NCI-H146 treated with DMSO at 0.1 percent for 48 hours (cell line): Measurements from ENCODE around the gene FGF2.
"Not testable (repeated sequence)": the region's sequence is repeated elsewhere in the genome, so short reads cannot be mapped to it uniquely, and the experiment has no call there.

Experiments
- DNase-seq: peaks from one replicate; lab custom pipeline; 2025; ENCODE audit not compliant: unreplicated experiment; lab: John Stamatoyannopoulos, UW

Gene FGF2

GRCh38 chr4:122812823-122813222 is 13.8 kb upstream of the FGF2 start:
- DNase-seq = not testable (repeated sequence)

GRCh38 chr4:122814426-122814825 is 12.2 kb upstream of the FGF2 start:
- DNase-seq = no peak

GRCh38 chr4:122815248-122815647 is 11.4 kb upstream of the FGF2 start:
- DNase-seq = no peak

- DNase-seq = no peak
These were observed 10.2 kb upstream of the FGF2 start for GRCh38 chr4:122816476-122816875.

- DNase-seq = no peak
These were observed 6.8 kb upstream of the FGF2 start for GRCh38 chr4:122819708-122820449.

- no peak for DNase-seq
These were observed 5.5 kb upstream of the FGF2 start for GRCh38 chr4:122821092-122821491.

GRCh38 chr4:122822466-122822865 is 4.2 kb upstream of the FGF2 start:
- no peak for DNase-seq

- DNase-seq = no peak
These were observed 3.2 kb upstream of the FGF2 start for GRCh38 chr4:122823476-122823875.

GRCh38 chr4:122824616-122825015 is 2.0 kb upstream of the FGF2 start:
- DNase-seq = no peak

- no peak for DNase-seq
These were observed 528 bp upstream of the FGF2 start for GRCh38 chr4:122826079-122826527.

GRCh38 chr4:122827258-122827878 is 737 bp downstream of the FGF2 start:
- DNase-seq = no peak

- peak; percentile 28 for DNase-seq
These were observed 1.4 kb downstream of the FGF2 start for GRCh38 chr4:122827879-122828601.

GRCh38 chr4:122830426-122831095 is 3.9 kb downstream of the FGF2 start:
- DNase-seq = no peak

- peak; percentile 33 for DNase-seq
These were observed 5.0 kb downstream of the FGF2 start for GRCh38 chr4:122831515-122832196.

- DNase-seq = no peak
These were observed 6.1 kb downstream of the FGF2 start for GRCh38 chr4:122832732-122833131.

- DNase-seq = no peak
These were observed 7.4 kb downstream of the FGF2 start for GRCh38 chr4:122833999-122834398.

GRCh38 chr4:122836941-122837340 is 10.3 kb downstream of the FGF2 start:
- no peak for DNase-seq

- no peak for DNase-seq
These were observed 11.4 kb downstream of the FGF2 start for GRCh38 chr4:122838034-122838433.

GRCh38 chr4:122842392-122842791 is 15.8 kb downstream of the FGF2 start:
- no peak for DNase-seq

- DNase-seq = no peak
These were observed 16.4 kb downstream of the FGF2 start for GRCh38 chr4:122842984-122843531.

GRCh38 chr4:122844391-122844790 is 17.8 kb downstream of the FGF2 start:
- not testable (repeated sequence) for DNase-seq
